GM23338 (cell line): ENCODE results near the gene GIMAP6. TPM values are rescaled to one million over a fixed set of nuclear protein-coding genes. Genes with fewer than 3 reads are reported as not detected.

Experiments
- ATAC-seq: fragments of 200-7000 bp; cut with Tn5 transposase; 3 replicates; pipeline ENCODE4 v1.9.1; 2020
- DNase-seq: peaks from one replicate; pipeline ENCODE4 v3.0.0-alpha.2; 2015; ENCODE audit warnings: low spot score
- H2AFZ ChIP-seq: fragments of 200-600 bp; sonication (generic); 2 replicates; pipeline ENCODE4 v1.8.0; 2016; ENCODE audit warnings: antibody characterized with exemption, mild to moderate bottlenecking, moderate library complexity
- H3F3A ChIP-seq: fragments of 200-600 bp; sonication (generic); replicated peaks from 2 replicates; pipeline ENCODE4 v1.8.0; 2017; ENCODE audit warnings: antibody characterized with exemption, mixed run types, low read depth
- H3K27ac ChIP-seq: fragments of 200-600 bp; sonication (generic); 2 replicates; pipeline ENCODE4 v1.6.1; 2016; ENCODE audit warnings: low read depth
- H3K27me3 ChIP-seq: fragments of 200-600 bp; sonication (generic); 2 replicates; pipeline ENCODE4 v1.8.0; 2016; ENCODE audit warnings: mild to moderate bottlenecking, mixed run types, moderate library complexity; ENCODE audit not compliant: insufficient read depth
- H3K36me3 ChIP-seq: fragments of 200-600 bp; sonication (generic); 2 replicates; pipeline ENCODE4 v1.8.0; 2016; ENCODE audit warnings: mild to moderate bottlenecking; ENCODE audit not compliant: insufficient read depth
- H3K4me1 ChIP-seq: fragments of 200-600 bp; sonication (generic); 2 replicates; pipeline ENCODE4 v1.8.0; 2016; ENCODE audit warnings: mild to moderate bottlenecking, moderate library complexity; ENCODE audit not compliant: insufficient read depth
- H3K4me2 ChIP-seq: fragments of 200-600 bp; sonication (generic); 2 replicates; pipeline ENCODE4 v1.7.1; 2017; ENCODE audit warnings: mixed run types
- H3K4me3 ChIP-seq: fragments of 200-600 bp; sonication (generic); 2 replicates; pipeline ENCODE4 v1.6.1; 2016; ENCODE audit warnings: mixed run types
- H3K79me2 ChIP-seq: fragments of 200-600 bp; sonication (generic); replicated peaks from 2 replicates; pipeline ENCODE4 v1.8.0; 2017; ENCODE audit warnings: mild to moderate bottlenecking; ENCODE audit not compliant: insufficient read depth
- H3K9me2 ChIP-seq: fragments of 200-600 bp; sonication (generic); 2 replicates; pipeline ENCODE4 v1.8.0; 2017; ENCODE audit not compliant: insufficient read depth
- H4K20me1 ChIP-seq: fragments of 200-600 bp; sonication (generic); replicated peaks from 2 replicates; pipeline ENCODE4 v1.8.0; 2017; ENCODE audit warnings: mild to moderate bottlenecking; ENCODE audit not compliant: insufficient read depth
- H3K27ac Mint-ChIP-seq: 2 replicates; pipeline ENCODE4 v1.8.0; 2020; ENCODE audit warnings: inconsistent platforms, mild to moderate bottlenecking, moderate library complexity, mixed read lengths
- H3K27me3 Mint-ChIP-seq: 3 replicates; pipeline ENCODE4 v1.8.0; 2022; ENCODE audit warnings: low read depth, mild to moderate bottlenecking, moderate library complexity, mixed read lengths, inconsistent platforms; ENCODE audit not compliant: insufficient read depth, poor library complexity
- H3K36me3 Mint-ChIP-seq: 3 replicates; pipeline ENCODE4 v1.8.0; 2021; ENCODE audit warnings: low read depth, mild to moderate bottlenecking, inconsistent platforms, moderate library complexity, mixed read lengths
- H3K4me1 Mint-ChIP-seq: 3 replicates; pipeline ENCODE4 v1.8.0; 2020; ENCODE audit warnings: mild to moderate bottlenecking, inconsistent platforms, mixed read lengths
- H3K4me3 Mint-ChIP-seq: 3 replicates; pipeline ENCODE4 v1.8.0; 2021; ENCODE audit warnings: moderate library complexity, mild to moderate bottlenecking, inconsistent platforms, mixed read lengths
- H3K9me3 Mint-ChIP-seq: 3 replicates; pipeline ENCODE4 v1.8.0; 2020; ENCODE audit warnings: moderate library complexity, mild to moderate bottlenecking, inconsistent platforms, mixed read lengths
- NANOG ChIP-seq: IDR thresholded peaks from 2 replicates; pipeline ENCODE4 v1.6.1; 2016; ENCODE audit warnings: antibody characterized with exemption, borderline replicate concordance
- POLR2AphosphoS5 ChIP-seq: IDR thresholded peaks from 2 replicates; pipeline ENCODE4 v1.6.1; 2016; ENCODE audit warnings: antibody characterized with exemption, low read depth
- ZNF331 ChIP-seq: fragments of 250-450 bp; sonication (Bioruptor Pico); IDR thresholded peaks from 2 replicates; pipeline ENCODE4 v1.5.0; 2020; ENCODE audit warnings: low read depth, mild to moderate bottlenecking, moderate library complexity
- polyA plus RNA-seq: library from polyadenylated mRNA; unstranded; fragments of >200 nt; fragmentation: Nextera tagmentation; extraction: Ambion mirVana; gene quantifications from 2 replicates; pipeline ENCODE4 v1.2.1, GENCODE V29; 2016
- total RNA-seq: library from RNA; depleted of rRNA; stranded (reverse); fragments of >200 nt; shearing (Covaris generic); gene quantifications from 2 replicates; pipeline ENCODE4 v1.2.3, GENCODE V29; 2014
- TF ChIP-seq, protein P1 (sequence below): IDR thresholded peaks from one replicate; pipeline ENCODE4 v1.6.1; 2018; ENCODE audit warnings: antibody characterized with exemption; ENCODE audit not compliant: unreplicated experiment
- TF ChIP-seq, protein P2 (sequence below), 2 experiments: fragments of 200-600 bp in 1 of 2; sonication (generic) in 1 of 2; conservative IDR thresholded peaks; 2 replicates each; pipeline versions ENCODE4 v1.5.1 to v1.6.1; 2016 to 2017; ENCODE audit warnings: antibody characterized with exemption in 2 of 2, low read depth in 2 of 2, mild to moderate bottlenecking in 2 of 2, moderate library complexity in 1 of 2

The GIMAP6 gene
- total and polyA plus RNA-seq, 2 experiments from 2014 or later: not detected

GRCh38 chr7:150668977-150669376, 36.8 kb upstream of the GIMAP6 start (continued):
- TF ChIP-seq, protein P1, sequence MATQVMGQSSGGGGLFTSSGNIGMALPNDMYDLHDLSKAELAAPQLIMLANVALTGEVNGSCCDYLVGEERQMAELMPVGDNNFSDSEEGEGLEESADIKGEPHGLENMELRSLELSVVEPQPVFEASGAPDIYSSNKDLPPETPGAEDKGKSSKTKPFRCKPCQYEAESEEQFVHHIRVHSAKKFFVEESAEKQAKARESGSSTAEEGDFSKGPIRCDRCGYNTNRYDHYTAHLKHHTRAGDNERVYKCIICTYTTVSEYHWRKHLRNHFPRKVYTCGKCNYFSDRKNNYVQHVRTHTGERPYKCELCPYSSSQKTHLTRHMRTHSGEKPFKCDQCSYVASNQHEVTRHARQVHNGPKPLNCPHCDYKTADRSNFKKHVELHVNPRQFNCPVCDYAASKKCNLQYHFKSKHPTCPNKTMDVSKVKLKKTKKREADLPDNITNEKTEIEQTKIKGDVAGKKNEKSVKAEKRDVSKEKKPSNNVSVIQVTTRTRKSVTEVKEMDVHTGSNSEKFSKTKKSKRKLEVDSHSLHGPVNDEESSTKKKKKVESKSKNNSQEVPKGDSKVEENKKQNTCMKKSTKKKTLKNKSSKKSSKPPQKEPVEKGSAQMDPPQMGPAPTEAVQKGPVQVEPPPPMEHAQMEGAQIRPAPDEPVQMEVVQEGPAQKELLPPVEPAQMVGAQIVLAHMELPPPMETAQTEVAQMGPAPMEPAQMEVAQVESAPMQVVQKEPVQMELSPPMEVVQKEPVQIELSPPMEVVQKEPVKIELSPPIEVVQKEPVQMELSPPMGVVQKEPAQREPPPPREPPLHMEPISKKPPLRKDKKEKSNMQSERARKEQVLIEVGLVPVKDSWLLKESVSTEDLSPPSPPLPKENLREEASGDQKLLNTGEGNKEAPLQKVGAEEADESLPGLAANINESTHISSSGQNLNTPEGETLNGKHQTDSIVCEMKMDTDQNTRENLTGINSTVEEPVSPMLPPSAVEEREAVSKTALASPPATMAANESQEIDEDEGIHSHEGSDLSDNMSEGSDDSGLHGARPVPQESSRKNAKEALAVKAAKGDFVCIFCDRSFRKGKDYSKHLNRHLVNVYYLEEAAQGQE: no peak

GRCh38 chr7:150668472-150668911, 36.3 kb upstream of the GIMAP6 start:
- peaks cover 5% of the 10 kb centered on the region for H3K27me3 Mint-ChIP-seq

DNA sequence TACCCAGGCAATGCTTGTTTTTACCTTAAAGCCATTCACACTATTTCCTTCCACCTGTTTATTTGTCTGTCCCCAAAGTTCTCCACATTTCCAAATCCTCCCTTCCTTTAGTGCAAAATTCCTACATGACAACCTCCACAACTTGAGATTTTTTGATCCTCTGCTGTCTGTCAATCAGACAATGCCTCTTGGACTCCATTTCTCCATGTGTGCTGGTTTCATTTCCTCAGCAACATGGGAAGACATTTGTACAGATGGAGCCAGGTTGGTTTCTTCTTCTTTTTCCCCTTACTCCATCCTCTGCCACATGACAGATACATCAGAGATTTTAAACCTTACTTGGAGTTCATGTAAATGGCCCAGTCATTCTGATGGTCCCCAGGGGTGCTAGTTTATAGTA, 34.2 kb upstream of the GIMAP6 start:
- Mint-ChIP-seq H3K4me3 (no peak overlapping the region), H3K27me3 (peaks cover 3% of the 10 kb centered on the region), H3K9me3 (no peaks in the 10 kb centered on the region; the same call in 2 of the 3 replicates), H3K27ac (no peak overlapping the region), H3K36me3 (no peaks in the 10 kb centered on the region), H3K4me1 (no peaks in the 10 kb centered on the region)
- H3K27ac ChIP-seq: no peak overlapping the region
- H3K4me2 ChIP-seq: no peak overlapping the region
- no peak for DNase-seq
- H3K9me2 ChIP-seq: no peaks in the 10 kb centered on the region
- H3F3A ChIP-seq: no peaks in the 10 kb centered on the region
- H3K4me1 ChIP-seq: no peaks in the 10 kb centered on the region
- no peak overlapping the region for H3K4me3 ChIP-seq
- H3K27me3 ChIP-seq: no peaks in the 10 kb centered on the region
- no peak for ATAC-seq
- no peaks in the 10 kb centered on the region for H4K20me1 ChIP-seq
- no peak overlapping the region for H2AFZ ChIP-seq
- no peaks in the 10 kb centered on the region for H3K36me3 ChIP-seq
- H3K79me2 ChIP-seq: no peaks in the 10 kb centered on the region
- TF ChIP-seq ZNF331 (CRISPR knock-in tag): no peak
- TF ChIP-seq, protein P2, sequence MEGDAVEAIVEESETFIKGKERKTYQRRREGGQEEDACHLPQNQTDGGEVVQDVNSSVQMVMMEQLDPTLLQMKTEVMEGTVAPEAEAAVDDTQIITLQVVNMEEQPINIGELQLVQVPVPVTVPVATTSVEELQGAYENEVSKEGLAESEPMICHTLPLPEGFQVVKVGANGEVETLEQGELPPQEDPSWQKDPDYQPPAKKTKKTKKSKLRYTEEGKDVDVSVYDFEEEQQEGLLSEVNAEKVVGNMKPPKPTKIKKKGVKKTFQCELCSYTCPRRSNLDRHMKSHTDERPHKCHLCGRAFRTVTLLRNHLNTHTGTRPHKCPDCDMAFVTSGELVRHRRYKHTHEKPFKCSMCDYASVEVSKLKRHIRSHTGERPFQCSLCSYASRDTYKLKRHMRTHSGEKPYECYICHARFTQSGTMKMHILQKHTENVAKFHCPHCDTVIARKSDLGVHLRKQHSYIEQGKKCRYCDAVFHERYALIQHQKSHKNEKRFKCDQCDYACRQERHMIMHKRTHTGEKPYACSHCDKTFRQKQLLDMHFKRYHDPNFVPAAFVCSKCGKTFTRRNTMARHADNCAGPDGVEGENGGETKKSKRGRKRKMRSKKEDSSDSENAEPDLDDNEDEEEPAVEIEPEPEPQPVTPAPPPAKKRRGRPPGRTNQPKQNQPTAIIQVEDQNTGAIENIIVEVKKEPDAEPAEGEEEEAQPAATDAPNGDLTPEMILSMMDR (conservative IDR thresholded peaks at IDR 0.05; ENCODE audit: low read depth in 2 of 2): no peak
- TF ChIP-seq POLR2AphosphoS5: no peak
- TF ChIP-seq, protein P1: no peak

More at GRCh38 chr7:150668472-150668911, 36.3 kb upstream of the GIMAP6 start:
- Mint-ChIP-seq H3K4me1 (no peaks in the 10 kb centered on the region), H3K36me3 (no peaks in the 10 kb centered on the region), H3K27ac (no peak overlapping the region), H3K4me3 (no peak overlapping the region), H3K9me3 (no peaks in the 10 kb centered on the region; the same call in none of the 3 replicates)
- TF ChIP-seq NANOG: no peak
- Histone ChIP-seq H3K79me2 (no peaks in the 10 kb centered on the region), H2AFZ (no peak overlapping the region), H3K27me3 (no peaks in the 10 kb centered on the region), H3K4me2 (no peak overlapping the region), H3K36me3 (no peaks in the 10 kb centered on the region), H3K9me2 (no peaks in the 10 kb centered on the region), H3K27ac (no peak overlapping the region), H4K20me1 (no peaks in the 10 kb centered on the region), H3K4me3 (no peak overlapping the region), H3F3A (no peaks in the 10 kb centered on the region), H3K4me1 (no peaks in the 10 kb centered on the region)
- no peak for ATAC-seq
- no peak for DNase-seq
